ENCODE results near the gene BBS7. TPM values are rescaled to one million over a fixed set of nuclear protein-coding genes. Genes with fewer than 3 reads are reported as not detected.

Gene BBS7
- total and polyA plus RNA-seq, 2 experiments from 2014 or later, result 14.8 to 30.8 TPM

DNA sequence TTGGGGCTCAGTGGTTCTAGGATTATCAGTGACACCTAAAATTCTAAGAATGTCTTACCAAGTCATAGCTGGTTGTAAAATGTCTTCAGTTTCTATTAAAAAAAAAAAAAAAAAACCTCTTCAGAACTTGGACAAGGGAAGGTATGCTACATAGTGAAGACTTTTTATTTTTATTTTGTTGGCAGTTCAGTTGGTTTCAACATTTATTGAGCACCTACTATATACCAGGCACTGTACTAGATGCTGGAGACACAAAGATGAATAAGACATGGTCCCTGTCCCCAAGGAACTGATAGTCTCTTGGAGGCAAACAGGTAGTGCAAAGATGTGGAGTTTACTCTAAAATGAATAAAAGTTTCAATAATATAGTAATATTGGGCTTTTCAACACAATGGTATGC is 8.9 kb upstream of the BBS7 start:
- no peak overlapping the region for H3K4me3 Mint-ChIP-seq
- no peaks in the 10 kb centered on the region for H3K9me3 Mint-ChIP-seq
- Histone ChIP-seq H3K27me3 (ENCODE audit: insufficient read depth) (no peaks in the 10 kb centered on the region), H3K27ac (ENCODE audit: low read depth) (no peak overlapping the region), H3K4me1 (ENCODE audit: insufficient read depth) (no peaks in the 10 kb centered on the region; the same call in 1 of the 2 replicates), H3K79me2 (replicated peaks; ENCODE audit: insufficient read depth) (no peaks in the 10 kb centered on the region), H3K4me2 (no peak overlapping the region), H3F3A (replicated peaks; ENCODE audit: low read depth) (no peaks in the 10 kb centered on the region), H3K4me3 (no peak overlapping the region), H3K36me3 (ENCODE audit: insufficient read depth) (no peaks in the 10 kb centered on the region), H3K9me2 (ENCODE audit: insufficient read depth) (no peaks in the 10 kb centered on the region), H2AFZ (no peak overlapping the region), H4K20me1 (replicated peaks; ENCODE audit: insufficient read depth) (no peaks in the 10 kb centered on the region)
- no peaks in the 10 kb centered on the region for H3K36me3 Mint-ChIP-seq (ENCODE audit: low read depth)
- no peaks in the 10 kb centered on the region; the same call in 1 of the 3 replicates for H3K4me1 Mint-ChIP-seq
- ATAC-seq, result no peak
- H3K27ac Mint-ChIP-seq, result no peak overlapping the region
- H3K27me3 Mint-ChIP-seq (ENCODE audit: insufficient read depth, low read depth, poor library complexity), result no peaks in the 10 kb centered on the region
- TF ChIP-seq, protein P1, sequence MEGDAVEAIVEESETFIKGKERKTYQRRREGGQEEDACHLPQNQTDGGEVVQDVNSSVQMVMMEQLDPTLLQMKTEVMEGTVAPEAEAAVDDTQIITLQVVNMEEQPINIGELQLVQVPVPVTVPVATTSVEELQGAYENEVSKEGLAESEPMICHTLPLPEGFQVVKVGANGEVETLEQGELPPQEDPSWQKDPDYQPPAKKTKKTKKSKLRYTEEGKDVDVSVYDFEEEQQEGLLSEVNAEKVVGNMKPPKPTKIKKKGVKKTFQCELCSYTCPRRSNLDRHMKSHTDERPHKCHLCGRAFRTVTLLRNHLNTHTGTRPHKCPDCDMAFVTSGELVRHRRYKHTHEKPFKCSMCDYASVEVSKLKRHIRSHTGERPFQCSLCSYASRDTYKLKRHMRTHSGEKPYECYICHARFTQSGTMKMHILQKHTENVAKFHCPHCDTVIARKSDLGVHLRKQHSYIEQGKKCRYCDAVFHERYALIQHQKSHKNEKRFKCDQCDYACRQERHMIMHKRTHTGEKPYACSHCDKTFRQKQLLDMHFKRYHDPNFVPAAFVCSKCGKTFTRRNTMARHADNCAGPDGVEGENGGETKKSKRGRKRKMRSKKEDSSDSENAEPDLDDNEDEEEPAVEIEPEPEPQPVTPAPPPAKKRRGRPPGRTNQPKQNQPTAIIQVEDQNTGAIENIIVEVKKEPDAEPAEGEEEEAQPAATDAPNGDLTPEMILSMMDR (conservative IDR thresholded peaks at IDR 0.05; ENCODE audit: low read depth in 2 of 2), result no peak
- TF ChIP-seq, protein P2, sequence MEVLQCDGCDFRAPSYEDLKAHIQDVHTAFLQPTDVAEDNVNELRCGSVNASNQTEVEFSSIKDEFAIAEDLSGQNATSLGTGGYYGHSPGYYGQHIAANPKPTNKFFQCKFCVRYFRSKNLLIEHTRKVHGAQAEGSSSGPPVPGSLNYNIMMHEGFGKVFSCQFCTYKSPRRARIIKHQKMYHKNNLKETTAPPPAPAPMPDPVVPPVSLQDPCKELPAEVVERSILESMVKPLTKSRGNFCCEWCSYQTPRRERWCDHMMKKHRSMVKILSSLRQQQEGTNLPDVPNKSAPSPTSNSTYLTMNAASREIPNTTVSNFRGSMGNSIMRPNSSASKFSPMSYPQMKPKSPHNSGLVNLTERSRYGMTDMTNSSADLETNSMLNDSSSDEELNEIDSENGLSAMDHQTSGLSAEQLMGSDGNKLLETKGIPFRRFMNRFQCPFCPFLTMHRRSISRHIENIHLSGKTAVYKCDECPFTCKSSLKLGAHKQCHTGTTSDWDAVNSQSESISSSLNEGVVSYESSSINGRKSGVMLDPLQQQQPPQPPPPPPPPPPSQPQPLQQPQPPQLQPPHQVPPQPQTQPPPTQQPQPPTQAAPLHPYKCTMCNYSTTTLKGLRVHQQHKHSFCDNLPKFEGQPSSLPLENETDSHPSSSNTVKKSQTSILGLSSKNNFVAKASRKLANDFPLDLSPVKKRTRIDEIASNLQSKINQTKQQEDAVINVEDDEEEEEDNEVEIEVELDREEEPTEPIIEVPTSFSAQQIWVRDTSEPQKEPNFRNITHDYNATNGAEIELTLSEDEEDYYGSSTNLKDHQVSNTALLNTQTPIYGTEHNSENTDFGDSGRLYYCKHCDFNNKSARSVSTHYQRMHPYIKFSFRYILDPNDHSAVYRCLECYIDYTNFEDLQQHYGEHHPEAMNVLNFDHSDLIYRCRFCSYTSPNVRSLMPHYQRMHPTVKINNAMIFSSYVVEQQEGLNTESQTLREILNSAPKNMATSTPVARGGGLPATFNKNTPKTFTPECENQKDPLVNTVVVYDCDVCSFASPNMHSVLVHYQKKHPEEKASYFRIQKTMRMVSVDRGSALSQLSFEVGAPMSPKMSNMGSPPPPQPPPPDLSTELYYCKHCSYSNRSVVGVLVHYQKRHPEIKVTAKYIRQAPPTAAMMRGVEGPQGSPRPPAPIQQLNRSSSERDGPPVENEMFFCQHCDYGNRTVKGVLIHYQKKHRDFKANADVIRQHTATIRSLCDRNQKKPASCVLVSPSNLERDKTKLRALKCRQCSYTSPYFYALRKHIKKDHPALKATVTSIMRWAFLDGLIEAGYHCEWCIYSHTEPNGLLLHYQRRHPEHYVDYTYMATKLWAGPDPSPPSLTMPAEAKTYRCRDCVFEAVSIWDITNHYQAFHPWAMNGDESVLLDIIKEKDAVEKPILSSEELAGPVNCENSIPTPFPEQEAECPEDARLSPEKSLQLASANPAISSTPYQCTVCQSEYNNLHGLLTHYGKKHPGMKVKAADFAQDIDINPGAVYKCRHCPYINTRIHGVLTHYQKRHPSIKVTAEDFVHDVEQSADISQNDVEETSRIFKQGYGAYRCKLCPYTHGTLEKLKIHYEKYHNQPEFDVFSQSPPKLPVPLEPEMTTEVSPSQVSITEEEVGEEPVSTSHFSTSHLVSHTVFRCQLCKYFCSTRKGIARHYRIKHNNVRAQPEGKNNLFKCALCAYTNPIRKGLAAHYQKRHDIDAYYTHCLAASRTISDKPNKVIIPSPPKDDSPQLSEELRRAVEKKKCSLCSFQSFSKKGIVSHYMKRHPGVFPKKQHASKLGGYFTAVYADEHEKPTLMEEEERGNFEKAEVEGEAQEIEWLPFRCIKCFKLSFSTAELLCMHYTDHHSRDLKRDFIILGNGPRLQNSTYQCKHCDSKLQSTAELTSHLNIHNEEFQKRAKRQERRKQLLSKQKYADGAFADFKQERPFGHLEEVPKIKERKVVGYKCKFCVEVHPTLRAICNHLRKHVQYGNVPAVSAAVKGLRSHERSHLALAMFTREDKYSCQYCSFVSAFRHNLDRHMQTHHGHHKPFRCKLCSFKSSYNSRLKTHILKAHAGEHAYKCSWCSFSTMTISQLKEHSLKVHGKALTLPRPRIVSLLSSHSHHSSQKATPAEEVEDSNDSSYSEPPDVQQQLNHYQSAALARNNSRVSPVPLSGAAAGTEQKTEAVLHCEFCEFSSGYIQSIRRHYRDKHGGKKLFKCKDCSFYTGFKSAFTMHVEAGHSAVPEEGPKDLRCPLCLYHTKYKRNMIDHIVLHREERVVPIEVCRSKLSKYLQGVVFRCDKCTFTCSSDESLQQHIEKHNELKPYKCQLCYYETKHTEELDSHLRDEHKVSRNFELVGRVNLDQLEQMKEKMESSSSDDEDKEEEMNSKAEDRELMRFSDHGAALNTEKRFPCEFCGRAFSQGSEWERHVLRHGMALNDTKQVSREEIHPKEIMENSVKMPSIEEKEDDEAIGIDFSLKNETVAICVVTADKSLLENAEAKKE (CRISPR knock-in tag; IDR thresholded peaks at IDR 0.05), result no peak
- TF ChIP-seq, protein P3, sequence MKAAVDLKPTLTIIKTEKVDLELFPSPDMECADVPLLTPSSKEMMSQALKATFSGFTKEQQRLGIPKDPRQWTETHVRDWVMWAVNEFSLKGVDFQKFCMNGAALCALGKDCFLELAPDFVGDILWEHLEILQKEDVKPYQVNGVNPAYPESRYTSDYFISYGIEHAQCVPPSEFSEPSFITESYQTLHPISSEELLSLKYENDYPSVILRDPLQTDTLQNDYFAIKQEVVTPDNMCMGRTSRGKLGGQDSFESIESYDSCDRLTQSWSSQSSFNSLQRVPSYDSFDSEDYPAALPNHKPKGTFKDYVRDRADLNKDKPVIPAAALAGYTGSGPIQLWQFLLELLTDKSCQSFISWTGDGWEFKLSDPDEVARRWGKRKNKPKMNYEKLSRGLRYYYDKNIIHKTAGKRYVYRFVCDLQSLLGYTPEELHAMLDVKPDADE (IDR thresholded peaks at IDR 0.05), result no peak
- no peak for TF ChIP-seq EZH2 (IDR thresholded peaks at IDR 0.05; ENCODE audit: low read depth, unreplicated experiment)
- no peak for TF ChIP-seq NANOG (IDR thresholded peaks at IDR 0.05; ENCODE audit: borderline replicate concordance)
- no peak for TF ChIP-seq ZNF114 (CRISPR knock-in tag; IDR thresholded peaks at IDR 0.05)
- TF ChIP-seq, protein P4, sequence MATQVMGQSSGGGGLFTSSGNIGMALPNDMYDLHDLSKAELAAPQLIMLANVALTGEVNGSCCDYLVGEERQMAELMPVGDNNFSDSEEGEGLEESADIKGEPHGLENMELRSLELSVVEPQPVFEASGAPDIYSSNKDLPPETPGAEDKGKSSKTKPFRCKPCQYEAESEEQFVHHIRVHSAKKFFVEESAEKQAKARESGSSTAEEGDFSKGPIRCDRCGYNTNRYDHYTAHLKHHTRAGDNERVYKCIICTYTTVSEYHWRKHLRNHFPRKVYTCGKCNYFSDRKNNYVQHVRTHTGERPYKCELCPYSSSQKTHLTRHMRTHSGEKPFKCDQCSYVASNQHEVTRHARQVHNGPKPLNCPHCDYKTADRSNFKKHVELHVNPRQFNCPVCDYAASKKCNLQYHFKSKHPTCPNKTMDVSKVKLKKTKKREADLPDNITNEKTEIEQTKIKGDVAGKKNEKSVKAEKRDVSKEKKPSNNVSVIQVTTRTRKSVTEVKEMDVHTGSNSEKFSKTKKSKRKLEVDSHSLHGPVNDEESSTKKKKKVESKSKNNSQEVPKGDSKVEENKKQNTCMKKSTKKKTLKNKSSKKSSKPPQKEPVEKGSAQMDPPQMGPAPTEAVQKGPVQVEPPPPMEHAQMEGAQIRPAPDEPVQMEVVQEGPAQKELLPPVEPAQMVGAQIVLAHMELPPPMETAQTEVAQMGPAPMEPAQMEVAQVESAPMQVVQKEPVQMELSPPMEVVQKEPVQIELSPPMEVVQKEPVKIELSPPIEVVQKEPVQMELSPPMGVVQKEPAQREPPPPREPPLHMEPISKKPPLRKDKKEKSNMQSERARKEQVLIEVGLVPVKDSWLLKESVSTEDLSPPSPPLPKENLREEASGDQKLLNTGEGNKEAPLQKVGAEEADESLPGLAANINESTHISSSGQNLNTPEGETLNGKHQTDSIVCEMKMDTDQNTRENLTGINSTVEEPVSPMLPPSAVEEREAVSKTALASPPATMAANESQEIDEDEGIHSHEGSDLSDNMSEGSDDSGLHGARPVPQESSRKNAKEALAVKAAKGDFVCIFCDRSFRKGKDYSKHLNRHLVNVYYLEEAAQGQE (IDR thresholded peaks at IDR 0.05; ENCODE audit: unreplicated experiment), result no peak
- no peak for TF ChIP-seq STAT1 (IDR thresholded peaks at IDR 0.05; ENCODE audit: unreplicated experiment)
- no peak for TF ChIP-seq CREB1 (CRISPR knock-in tag; IDR thresholded peaks at IDR 0.05; ENCODE audit: low read depth)
- no peak for DNase-seq (ENCODE audit: low spot score)
